GM03348 (cell line): Measurements from ENCODE around the gene RBM10.
"Not testable (repeated sequence)": the region's sequence is repeated elsewhere in the genome, so short reads cannot be mapped to it uniquely, and the experiment has no call there.

Experiments used
- DNase-seq: peaks from one replicate; pipeline ENCODE4 v3.0.0; 2012; ENCODE audit warnings: low spot score

RBM10 gene

GRCh38 chrX:47144626-47145394 is at the start of gene RBM10, which contains the start of gene NDUFB11:
Gene RBM10, plus strand, starts transcription at chrX:47145221. Its CDS starts 2,261 bp downstream, at chrX:47147482.
Gene NDUFB11, minus strand, starts transcription at chrX:47144702. Its CDS starts 23 bp downstream, at chrX:47144679.
- DNase-seq: peak; percentile 94

GRCh38 chrX:47097018-47097417 is 48.0 kb upstream of the RBM10 start:
- no peak for DNase-seq

- no peak for DNase-seq
Observed at GRCh38 chrX:47098338-47099094, 46.5 kb upstream of the RBM10 start.

- no peak for DNase-seq
Observed at GRCh38 chrX:47101206-47101605, 43.8 kb upstream of the RBM10 start.

- not testable (repeated sequence) for DNase-seq
Observed at GRCh38 chrX:47110936-47111615, 33.9 kb upstream of the RBM10 start.

- no peak for DNase-seq
Observed at GRCh38 chrX:47112316-47112954, 32.6 kb upstream of the RBM10 start.

GRCh38 chrX:47116551-47117110 is 28.4 kb upstream of the RBM10 start:
- DNase-seq: not testable (repeated sequence)

GRCh38 chrX:47124466-47124865 is 20.6 kb upstream of the RBM10 start:
- not testable (repeated sequence) for DNase-seq

GRCh38 chrX:47129157-47129898 is 15.7 kb upstream of the RBM10 start:
- peak; percentile 93 for DNase-seq

- DNase-seq: no peak
Observed at GRCh38 chrX:47129899-47130358, 15.1 kb upstream of the RBM10 start.

GRCh38 chrX:47133493-47133892 is 11.5 kb upstream of the RBM10 start:
- no peak for DNase-seq

- DNase-seq: not testable (repeated sequence)
Observed at GRCh38 chrX:47135650-47136049, 9.4 kb upstream of the RBM10 start.

GRCh38 chrX:47138171-47138570 is 6.8 kb upstream of the RBM10 start:
- DNase-seq: no peak

- peak; percentile 70 for DNase-seq
Observed at GRCh38 chrX:47143894-47144625, 961 bp upstream of the RBM10 start.

- peak; percentile 64 for DNase-seq
Observed at GRCh38 chrX:47145395-47146120, 537 bp downstream of the RBM10 start.

GRCh38 chrX:47146121-47146935 is 1.3 kb downstream of the RBM10 start:
- no peak for DNase-seq

GRCh38 chrX:47146936-47147859 is 2.2 kb downstream of the RBM10 start:
- DNase-seq: no peak
